GM23338 (cell line): ENCODE results near the gene SNRPD3. TPM values are rescaled to one million over a fixed set of nuclear protein-coding genes. Genes with fewer than 3 reads are reported as not detected.

Source experiments
- ATAC-seq: fragments of 200-7000 bp; cut with Tn5 transposase; 3 replicates; pipeline ENCODE4 v1.9.1; 2020
- DNase-seq: peaks from one replicate; pipeline ENCODE4 v3.0.0-alpha.2; 2015; ENCODE audit warnings: low spot score
- H2AFZ ChIP-seq: fragments of 200-600 bp; sonication (generic); 2 replicates; pipeline ENCODE4 v1.8.0; 2016; ENCODE audit warnings: antibody characterized with exemption, mild to moderate bottlenecking, moderate library complexity
- H3F3A ChIP-seq: fragments of 200-600 bp; sonication (generic); replicated peaks from 2 replicates; pipeline ENCODE4 v1.8.0; 2017; ENCODE audit warnings: antibody characterized with exemption, mixed run types, low read depth
- H3K27ac ChIP-seq: fragments of 200-600 bp; sonication (generic); 2 replicates; pipeline ENCODE4 v1.6.1; 2016; ENCODE audit warnings: low read depth
- H3K27me3 ChIP-seq: fragments of 200-600 bp; sonication (generic); 2 replicates; pipeline ENCODE4 v1.8.0; 2016; ENCODE audit warnings: mild to moderate bottlenecking, mixed run types, moderate library complexity; ENCODE audit not compliant: insufficient read depth
- H3K36me3 ChIP-seq: fragments of 200-600 bp; sonication (generic); 2 replicates; pipeline ENCODE4 v1.8.0; 2016; ENCODE audit warnings: mild to moderate bottlenecking; ENCODE audit not compliant: insufficient read depth
- H3K4me1 ChIP-seq: fragments of 200-600 bp; sonication (generic); 2 replicates; pipeline ENCODE4 v1.8.0; 2016; ENCODE audit warnings: mild to moderate bottlenecking, moderate library complexity; ENCODE audit not compliant: insufficient read depth
- H3K4me2 ChIP-seq: fragments of 200-600 bp; sonication (generic); 2 replicates; pipeline ENCODE4 v1.7.1; 2017; ENCODE audit warnings: mixed run types
- H3K4me3 ChIP-seq: fragments of 200-600 bp; sonication (generic); 2 replicates; pipeline ENCODE4 v1.6.1; 2016; ENCODE audit warnings: mixed run types
- H3K79me2 ChIP-seq: fragments of 200-600 bp; sonication (generic); replicated peaks from 2 replicates; pipeline ENCODE4 v1.8.0; 2017; ENCODE audit warnings: mild to moderate bottlenecking; ENCODE audit not compliant: insufficient read depth
- H3K9me2 ChIP-seq: fragments of 200-600 bp; sonication (generic); 2 replicates; pipeline ENCODE4 v1.8.0; 2017; ENCODE audit not compliant: insufficient read depth
- H4K20me1 ChIP-seq: fragments of 200-600 bp; sonication (generic); replicated peaks from 2 replicates; pipeline ENCODE4 v1.8.0; 2017; ENCODE audit warnings: mild to moderate bottlenecking; ENCODE audit not compliant: insufficient read depth
- H3K27ac Mint-ChIP-seq: 2 replicates; pipeline ENCODE4 v1.8.0; 2020; ENCODE audit warnings: inconsistent platforms, mild to moderate bottlenecking, moderate library complexity, mixed read lengths
- H3K27me3 Mint-ChIP-seq: 3 replicates; pipeline ENCODE4 v1.8.0; 2022; ENCODE audit warnings: low read depth, mild to moderate bottlenecking, moderate library complexity, mixed read lengths, inconsistent platforms; ENCODE audit not compliant: insufficient read depth, poor library complexity
- H3K36me3 Mint-ChIP-seq: 3 replicates; pipeline ENCODE4 v1.8.0; 2021; ENCODE audit warnings: low read depth, mild to moderate bottlenecking, inconsistent platforms, moderate library complexity, mixed read lengths
- H3K4me1 Mint-ChIP-seq: 3 replicates; pipeline ENCODE4 v1.8.0; 2020; ENCODE audit warnings: mild to moderate bottlenecking, inconsistent platforms, mixed read lengths
- H3K4me3 Mint-ChIP-seq: 3 replicates; pipeline ENCODE4 v1.8.0; 2021; ENCODE audit warnings: moderate library complexity, mild to moderate bottlenecking, inconsistent platforms, mixed read lengths
- H3K9me3 Mint-ChIP-seq: 3 replicates; pipeline ENCODE4 v1.8.0; 2020; ENCODE audit warnings: moderate library complexity, mild to moderate bottlenecking, inconsistent platforms, mixed read lengths
- EZH2 ChIP-seq: fragments of 200-600 bp; sonication (generic); IDR thresholded peaks from one replicate; pipeline ENCODE4 v1.8.0; 2017; ENCODE audit warnings: antibody characterized with exemption, mild to moderate bottlenecking, low read depth; ENCODE audit not compliant: unreplicated experiment
- EZH2phosphoT487 ChIP-seq: fragments of 200-600 bp; sonication (generic); IDR thresholded peaks from one replicate; pipeline ENCODE4 v1.8.1; 2018; ENCODE audit warnings: antibody characterized with exemption; ENCODE audit not compliant: unreplicated experiment
- JUNB ChIP-seq: IDR thresholded peaks from one replicate; pipeline ENCODE4 v1.6.1; 2016; ENCODE audit warnings: antibody characterized with exemption; ENCODE audit not compliant: unreplicated experiment
- NANOG ChIP-seq: IDR thresholded peaks from 2 replicates; pipeline ENCODE4 v1.6.1; 2016; ENCODE audit warnings: antibody characterized with exemption, borderline replicate concordance
- POLR2AphosphoS5 ChIP-seq: IDR thresholded peaks from 2 replicates; pipeline ENCODE4 v1.6.1; 2016; ENCODE audit warnings: antibody characterized with exemption, low read depth
- ZNF114 ChIP-seq: fragments of 250-450 bp; sonication (Bioruptor Pico); IDR thresholded peaks from 2 replicates; pipeline ENCODE4 v1.5.0; 2020; ENCODE audit warnings: mild to moderate bottlenecking, moderate library complexity
- ZNF462 ChIP-seq: fragments of 250-450 bp; sonication (Bioruptor Pico); IDR thresholded peaks from 2 replicates; pipeline ENCODE4 v1.5.0; 2020; ENCODE audit warnings: mild to moderate bottlenecking, moderate library complexity
- polyA plus RNA-seq: library from polyadenylated mRNA; unstranded; fragments of >200 nt; fragmentation: Nextera tagmentation; extraction: Ambion mirVana; gene quantifications from 2 replicates; pipeline ENCODE4 v1.2.1, GENCODE V29; 2016
- total RNA-seq: library from RNA; depleted of rRNA; stranded (reverse); fragments of >200 nt; shearing (Covaris generic); gene quantifications from 2 replicates; pipeline ENCODE4 v1.2.3, GENCODE V29; 2014

The SNRPD3 gene
- total and polyA plus RNA-seq, 2 experiments from 2014 or later: 314 to 375 TPM

GRCh38 chr22:24550028-24550901 is 5.5 kb upstream of the SNRPD3 start (continued):
- TF ChIP-seq ZNF462 (CRISPR knock-in tag) (no peak), ZNF114 (no peak), EZH2phosphoT487 (no peak), POLR2AphosphoS5 (no peak)

GRCh38 chr22:24550902-24551435 is 4.8 kb upstream of the SNRPD3 start:
- peaks cover 9% of the 10 kb centered on the region; the same call in 1 of the 2 replicates for H3K4me1 ChIP-seq
- H3F3A ChIP-seq: no peaks in the 10 kb centered on the region
- H3K4me3 ChIP-seq: no peak overlapping the region
- Mint-ChIP-seq H3K27me3 (peaks cover 9% of the 10 kb centered on the region), H3K4me1 (peaks cover 15% of the 10 kb centered on the region), H3K27ac (peak overlapping the region; percentile 33; the same call in 1 of the 2 replicates), H3K4me3 (no peak overlapping the region), H3K9me3 (no peaks in the 10 kb centered on the region), H3K36me3 (peaks cover 31% of the 10 kb centered on the region)
- H3K4me2 ChIP-seq: no peak overlapping the region
- H4K20me1 ChIP-seq: peaks cover 20% of the 10 kb centered on the region
- H3K36me3 ChIP-seq: no peaks in the 10 kb centered on the region; the same call in 1 of the 2 replicates
- no peak overlapping the region for H3K27ac ChIP-seq
- ATAC-seq: no peak
- no peak overlapping the region for H2AFZ ChIP-seq
- no peaks in the 10 kb centered on the region for H3K9me2 ChIP-seq
- DNase-seq: no peak
- H3K27me3 ChIP-seq: no peaks in the 10 kb centered on the region
- H3K79me2 ChIP-seq: peaks cover 46% of the 10 kb centered on the region
- TF ChIP-seq JUNB: no peak
- no peak for TF ChIP-seq NANOG
- no peak for TF ChIP-seq ZNF462 (CRISPR knock-in tag)
- TF ChIP-seq EZH2: no peak
- TF ChIP-seq EZH2phosphoT487: no peak
